Heart right ventricle (tissue), 16 donors: Measurements from ENCODE around the gene OR2G2. TPM values are rescaled to one million over a fixed set of nuclear protein-coding genes. Genes with fewer than 3 reads are reported as not detected.

Experiments used
- ATAC-seq, 8 donors: fragments of 200-7000 bp; cut with Tn5 transposase; one replicate each; pipeline ENCODE4 v1.9.1; 2020; ENCODE audit warnings: mild to moderate bottlenecking in 8 of 8, moderate library complexity in 8 of 8, moderate number of reproducible peaks in 1 of 8
- DNase-seq, 2 donors: peaks; one replicate each; pipeline ENCODE4 v3.0.0-alpha.2; 2020
- H3K27ac ChIP-seq, 10 donors: fragments of 200-600 bp; sonication (generic) in 2 of 10; one replicate each; pipeline versions ENCODE4 v1.5.0 to v1.8.0; 2020 to 2022; ENCODE audit warnings: mild to moderate bottlenecking in 3 of 10
- H3K27me3 ChIP-seq, 7 donors: fragments of 200-600 bp; one replicate each; pipeline ENCODE4 v1.8.0; 2021 to 2022; ENCODE audit warnings: mild to moderate bottlenecking in 2 of 7
- H3K36me3 ChIP-seq, 9 donors: fragments of 200-600 bp; sonication (generic) in 1 of 9; one replicate each; pipeline versions ENCODE4 v1.5.0 to v1.8.0; 2020 to 2022; ENCODE audit warnings: mild to moderate bottlenecking in 2 of 9
- H3K4me1 ChIP-seq, 9 donors: fragments of 200-600 bp; sonication (generic) in 1 of 9; one replicate each; pipeline versions ENCODE4 v1.5.0 to v1.8.0; 2020 to 2022; ENCODE audit warnings: mild to moderate bottlenecking in 4 of 9
- H3K4me3 ChIP-seq, 10 donors: fragments of 200-600 bp; sonication (generic) in 2 of 10; one replicate each; pipeline versions ENCODE4 v1.5.0 to v1.8.0; 2020 to 2022; ENCODE audit warnings: mild to moderate bottlenecking in 7 of 10, moderate library complexity in 2 of 10
- H3K9me3 ChIP-seq, 11 donors: fragments of 200-600 bp in 10 of 11; sonication (generic) in 2 of 11; one replicate each; pipeline versions ENCODE4 v1.5.0 to v1.8.0; 2013 to 2022; ENCODE audit warnings: mild to moderate bottlenecking in 2 of 11, control low read depth in 1 of 11, moderate library complexity in 1 of 11
- WGBS, 2 donors: extraction: QIAGEN DNeasy Blood & Tissue Kit; methylation state at CpG; one replicate each; pipeline ENCODE4 v1.1.7; 2013; ENCODE audit warnings: inconsistent platforms in 1 of 2; 5-methylcytosine and 5-hydroxymethylcytosine counted together
- intact Hi-C, 10 donors: fragments of 100-400 bp; cut with DNase I; formaldehyde crosslinking; loops; one replicate each; pipeline versions ENCODE4 v1.11.1 to v1.14.2; 2022
- polyA plus RNA-seq, 2 donors: library from polyadenylated mRNA; stranded (reverse); fragments of 200-250 nt; gene quantifications; one replicate each; pipeline ENCODE4 v1.2.3, GENCODE V29; 2013
- total RNA-seq, 10 donors: library from RNA; stranded (reverse); fragmentation: NEBNext Ultra II Directional in 3 of 10; extraction: Animal tissue kit (Norgen Biotek cat#: 25700) in 3 of 10; gene quantifications; one replicate each; pipeline versions ENCODE4 v1.2.1 to v1.2.4, GENCODE V29; 2021 to 2023
- TF ChIP-seq, protein P1 (sequence below), 9 donors: fragments of 200-600 bp; sonication (generic) in 2 of 9; IDR thresholded peaks; one replicate each; pipeline versions ENCODE4 v1.5.0 to v1.8.0; 2021 to 2022; ENCODE audit warnings: antibody characterized with exemption in 9 of 9, mild to moderate bottlenecking in 5 of 9, moderate library complexity in 1 of 9
- donor health status: Arrhythmogenic right ventricular cardiomyopathy.
- donor health status: ischemic (EF 13 %, LVEDD 7.1; RV severe dilation, severe dysfunction).
- donor health status: healthy with polysubstance abuse.
- donor health status: DM: no; HTN: yes; CAD: no.
- donor health status: DM: no; HTN: no; CAD: no.
- donor health status: ischemic (EF 25% LVEDD 6.9; RV normal size, moderate dysfunction).
- donor health status: ischemic (EF 25% LVEDD 5.7; RV mildly dilated, moderate dysfunction).
- donor health status: healthy.
- donor health status: DM: yes; HTN: yes; CAD: no.
- donor health status: Ischemic cardiomyopathy.
- donor health status: ischemic (EF 35%, LVEDD 5.7; RV mildly dilated, moderate dysfunction).
- donor health status: nonischemic (EF 11% LVEDD 7.7; RV severe dilation, severe dysfunction).
- donor health status: DM: yes; HTN: yes; CAD: no.
- donor health status: PGD.
- donor health status: ischemic (EF 29% LVEDD 5.4; RV normal size, mild dysfunction).
- donor health status: nonischemic (EF 23%, LVEDD 6.1; RV moderate dilation, normal function).

The OR2G2 gene
- total and polyA plus RNA-seq, 12 donors, result not detected

DNA sequence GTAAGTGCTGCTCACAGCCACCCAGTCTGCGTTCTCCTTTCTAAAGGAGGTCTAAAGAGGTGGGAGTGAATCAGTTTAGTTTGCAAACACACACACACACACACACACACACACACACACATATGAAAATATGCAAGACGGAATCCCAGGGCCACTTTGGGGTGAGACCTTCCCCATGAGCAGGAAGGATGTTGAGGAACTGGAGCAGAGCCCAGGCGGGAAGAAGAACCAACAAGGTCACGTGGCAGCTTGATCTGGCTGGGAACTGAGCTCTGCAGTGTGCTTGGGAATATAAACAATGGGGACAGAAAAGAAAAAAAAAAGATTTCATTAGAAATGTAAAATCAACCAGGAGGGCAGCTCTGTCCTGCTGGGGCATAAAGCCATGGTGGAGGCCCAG, 49.9 kb downstream of the OR2G2 start:
- 56% methylated on average over 4 of the region's 4 CpGs for WGBS, 2 donors
- H3K36me3 ChIP-seq, result no peaks in the 10 kb centered on the region
- H3K4me1 ChIP-seq, result no peaks in the 10 kb centered on the region
- H3K27me3 ChIP-seq, result peaks cover 0 to 21% (median 17%) of the 10 kb centered on the region in 7 donors
- peak in 3 of 8 donors; percentile 34 to 45 (median 40) for ATAC-seq
- no peak for DNase-seq
- no peak overlapping the region for H3K27ac ChIP-seq
- H3K4me3 ChIP-seq, result no peak overlapping the region
- H3K9me3 ChIP-seq, result peaks cover 0 to 6% (median 0%) of the 10 kb centered on the region in 11 donors
- intact Hi-C loops, result no loop called here
- TF ChIP-seq, protein P1, sequence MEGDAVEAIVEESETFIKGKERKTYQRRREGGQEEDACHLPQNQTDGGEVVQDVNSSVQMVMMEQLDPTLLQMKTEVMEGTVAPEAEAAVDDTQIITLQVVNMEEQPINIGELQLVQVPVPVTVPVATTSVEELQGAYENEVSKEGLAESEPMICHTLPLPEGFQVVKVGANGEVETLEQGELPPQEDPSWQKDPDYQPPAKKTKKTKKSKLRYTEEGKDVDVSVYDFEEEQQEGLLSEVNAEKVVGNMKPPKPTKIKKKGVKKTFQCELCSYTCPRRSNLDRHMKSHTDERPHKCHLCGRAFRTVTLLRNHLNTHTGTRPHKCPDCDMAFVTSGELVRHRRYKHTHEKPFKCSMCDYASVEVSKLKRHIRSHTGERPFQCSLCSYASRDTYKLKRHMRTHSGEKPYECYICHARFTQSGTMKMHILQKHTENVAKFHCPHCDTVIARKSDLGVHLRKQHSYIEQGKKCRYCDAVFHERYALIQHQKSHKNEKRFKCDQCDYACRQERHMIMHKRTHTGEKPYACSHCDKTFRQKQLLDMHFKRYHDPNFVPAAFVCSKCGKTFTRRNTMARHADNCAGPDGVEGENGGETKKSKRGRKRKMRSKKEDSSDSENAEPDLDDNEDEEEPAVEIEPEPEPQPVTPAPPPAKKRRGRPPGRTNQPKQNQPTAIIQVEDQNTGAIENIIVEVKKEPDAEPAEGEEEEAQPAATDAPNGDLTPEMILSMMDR (IDR thresholded peaks at IDR 0.05), result no peak

DNA sequence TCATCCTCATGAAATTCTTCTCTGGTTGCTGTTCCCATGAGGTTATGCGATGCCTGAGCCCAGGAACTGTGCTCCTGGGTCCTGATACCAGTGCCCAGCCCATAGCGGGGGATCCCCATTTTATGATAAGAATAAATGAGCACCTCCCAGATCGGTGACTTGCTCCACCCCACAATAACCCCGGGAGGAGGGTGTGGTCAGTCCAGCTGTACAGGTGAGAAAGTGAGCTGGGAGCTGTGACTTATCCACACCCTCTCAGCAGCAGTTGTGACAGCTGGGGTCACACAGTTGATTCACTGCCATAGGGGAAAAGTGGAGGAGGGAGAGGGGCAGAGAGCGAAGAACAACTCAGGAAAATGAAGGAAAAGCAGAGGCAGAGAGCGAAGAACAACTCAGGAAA, 50.6 kb downstream of the OR2G2 start:
- no peak for DNase-seq

More for the DNA sequence above, 50.6 kb downstream of the OR2G2 start:
- no peaks in the 10 kb centered on the region for H3K36me3 ChIP-seq
- H3K9me3 ChIP-seq, result no peaks in the 10 kb centered on the region
- WGBS, 2 donors, result 78 to 82% methylated on average over 6 of the region's 6 CpGs
- peak overlapping the region in 4 of 10 donors; percentile 36 to 48 (median 46) for H3K4me3 ChIP-seq
- H3K27me3 ChIP-seq, result peaks cover 0 to 21% (median 17%) of the 10 kb centered on the region in 7 donors
- ATAC-seq, result no peak
- H3K27ac ChIP-seq, result no peak overlapping the region
- H3K4me1 ChIP-seq, result no peaks in the 10 kb centered on the region
- intact Hi-C loops, result no loop called here
- TF ChIP-seq, protein P1 (IDR thresholded peaks at IDR 0.05), result no peak

Other genes starting within 250 kb of the OR2G2 start
- 1 to 10 TPM in 5 of 10 donors, under 1 TPM in 5; 0.28 to 6.1 (median 1.0) TPM for gene NLRP3, start 172.2 kb upstream of the OR2G2 start, total RNA-seq
- under 1 TPM; 0.37 to 0.68 TPM for gene NLRP3, start 172.2 kb upstream of the OR2G2 start, polyA plus RNA-seq
- not detected for gene OR2B11, start 130.3 kb upstream of the OR2G2 start, total RNA-seq
- gene OR2B11, start 130.3 kb upstream of the OR2G2 start, polyA plus RNA-seq, result not detected
- under 1 TPM in 1 of 10 donors, not detected in 9; 0.02 TPM for gene OR2C3, start 51.9 kb upstream of the OR2G2 start, total RNA-seq
- under 1 TPM in 1 of 2 donors, not detected in 1; under 0.01 TPM for gene OR2C3, start 51.9 kb upstream of the OR2G2 start, polyA plus RNA-seq
- under 1 TPM in 3 of 10 donors, not detected in 7; 0.05 to 0.44 (median 0.22) TPM for gene GCSAML, start 39.2 kb upstream of the OR2G2 start, total RNA-seq
- under 1 TPM in 1 of 2 donors, not detected in 1; under 0.01 TPM for gene GCSAML, start 39.2 kb upstream of the OR2G2 start, polyA plus RNA-seq
- not detected for gene OR2G3, start 17.2 kb downstream of the OR2G2 start, total RNA-seq
- not detected for gene OR2G3, start 17.2 kb downstream of the OR2G2 start, polyA plus RNA-seq
- not detected for gene OR13G1, start 91.4 kb downstream of the OR2G2 start, total RNA-seq
- gene OR13G1, start 91.4 kb downstream of the OR2G2 start, polyA plus RNA-seq, result not detected
- gene OR6F1, start 128.3 kb downstream of the OR2G2 start, total RNA-seq, result not detected
- not detected for gene OR6F1, start 128.3 kb downstream of the OR2G2 start, polyA plus RNA-seq
- not detected for gene OR14K1, start 150.3 kb downstream of the OR2G2 start, total RNA-seq
- gene OR14K1, start 150.3 kb downstream of the OR2G2 start, polyA plus RNA-seq, result not detected
- not detected for gene OR14A2, start 159.8 kb downstream of the OR2G2 start, total RNA-seq
- not detected for gene OR14A2, start 159.8 kb downstream of the OR2G2 start, polyA plus RNA-seq
- not detected for gene OR1C1, start 172.2 kb downstream of the OR2G2 start, total RNA-seq
- gene OR1C1, start 172.2 kb downstream of the OR2G2 start, polyA plus RNA-seq, result not detected
- gene OR14A16, start 235.8 kb downstream of the OR2G2 start, total RNA-seq, result not detected
- not detected for gene OR14A16, start 235.8 kb downstream of the OR2G2 start, polyA plus RNA-seq